ENCODE results near the gene NME9. TPM values are rescaled to one million over a fixed set of nuclear protein-coding genes. Genes with fewer than 3 reads are reported as not detected.
A peak's percentile ranks its signal among the peaks of the same experiment; 100 is the strongest.

NME9 gene
- total and polyA plus RNA-seq, 8 donors, result 0.13 to 0.55 TPM; not detected in 6

GRCh38 chr3:138338244-138338643 lies 8.6 kb upstream of the NME9 start:
- 42 to 66% (median 64%) methylated on average over 5 of the region's 5 CpGs for WGBS, 5 donors
- Histone ChIP-seq H3K27me3 (no peaks in the 10 kb centered on the region), H3K27ac (no peak overlapping the region), H3K4me3 (no peak overlapping the region), H3K36me3 (no peaks in the 10 kb centered on the region), H3K9me3 (no peaks in the 10 kb centered on the region), H3K4me1 (no peaks in the 10 kb centered on the region)
- TF ChIP-seq, protein P1, sequence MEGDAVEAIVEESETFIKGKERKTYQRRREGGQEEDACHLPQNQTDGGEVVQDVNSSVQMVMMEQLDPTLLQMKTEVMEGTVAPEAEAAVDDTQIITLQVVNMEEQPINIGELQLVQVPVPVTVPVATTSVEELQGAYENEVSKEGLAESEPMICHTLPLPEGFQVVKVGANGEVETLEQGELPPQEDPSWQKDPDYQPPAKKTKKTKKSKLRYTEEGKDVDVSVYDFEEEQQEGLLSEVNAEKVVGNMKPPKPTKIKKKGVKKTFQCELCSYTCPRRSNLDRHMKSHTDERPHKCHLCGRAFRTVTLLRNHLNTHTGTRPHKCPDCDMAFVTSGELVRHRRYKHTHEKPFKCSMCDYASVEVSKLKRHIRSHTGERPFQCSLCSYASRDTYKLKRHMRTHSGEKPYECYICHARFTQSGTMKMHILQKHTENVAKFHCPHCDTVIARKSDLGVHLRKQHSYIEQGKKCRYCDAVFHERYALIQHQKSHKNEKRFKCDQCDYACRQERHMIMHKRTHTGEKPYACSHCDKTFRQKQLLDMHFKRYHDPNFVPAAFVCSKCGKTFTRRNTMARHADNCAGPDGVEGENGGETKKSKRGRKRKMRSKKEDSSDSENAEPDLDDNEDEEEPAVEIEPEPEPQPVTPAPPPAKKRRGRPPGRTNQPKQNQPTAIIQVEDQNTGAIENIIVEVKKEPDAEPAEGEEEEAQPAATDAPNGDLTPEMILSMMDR (IDR thresholded peaks at IDR 0.05), result no peak
- no peak for TF ChIP-seq POLR2A (IDR thresholded peaks at IDR 0.05)
- no peak for TF ChIP-seq EP300 (IDR thresholded peaks at IDR 0.05)
- no peak for DNase-seq
- intact Hi-C loops (cut with DNase I; ENCODE audit: low total_unique reads), result no loop called here

DNA sequence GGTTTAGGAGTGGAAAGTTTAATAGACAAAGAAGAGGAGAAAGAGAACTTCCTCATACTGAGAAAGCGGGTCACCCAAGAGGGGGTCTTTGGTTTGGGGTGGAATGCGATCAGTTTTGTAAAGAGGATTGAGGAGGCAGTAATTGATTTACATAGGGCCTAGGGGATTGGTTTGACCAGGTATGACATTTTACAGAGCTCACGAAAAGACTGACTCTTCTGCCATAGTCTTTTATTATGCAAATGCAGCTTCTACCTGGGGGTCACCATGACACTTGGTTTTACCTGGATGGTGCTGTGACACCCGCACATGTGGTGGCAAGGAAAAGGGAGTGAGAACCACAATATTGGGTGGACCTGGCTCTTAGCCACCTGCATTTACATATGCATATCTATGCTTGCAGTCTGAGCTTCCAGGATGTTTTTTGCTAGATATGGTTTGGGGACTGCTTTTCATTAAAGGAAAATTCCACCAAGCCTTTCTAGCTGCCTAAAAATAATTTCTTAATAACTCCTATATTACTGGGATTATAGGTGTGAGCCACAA lies 6.9 kb upstream of the NME9 start:
- TF ChIP-seq POLR2AphosphoS5 (IDR thresholded peaks at IDR 0.05), result no peak
- TF ChIP-seq, protein P1 (IDR thresholded peaks at IDR 0.05), result no peak
- no peak for TF ChIP-seq POLR2A (IDR thresholded peaks at IDR 0.05)
- no peak for TF ChIP-seq EP300 (IDR thresholded peaks at IDR 0.05)
- Histone ChIP-seq H3K4me3 (no peak overlapping the region), H3K4me1 (no peaks in the 10 kb centered on the region), H3K9me3 (no peaks in the 10 kb centered on the region), H3K27me3 (no peaks in the 10 kb centered on the region), H3K27ac (no peak overlapping the region), H3K36me3 (no peaks in the 10 kb centered on the region)
- 85 to 90% (median 88%) methylated on average over 4 of the region's 4 CpGs for WGBS, 5 donors
- intact Hi-C loops (cut with DNase I; ENCODE audit: low total_unique reads), result no loop called here
- no peak for DNase-seq

GRCh38 chr3:138334608-138335007 lies 5.0 kb upstream of the NME9 start:
- H3K36me3 ChIP-seq, result no peaks in the 10 kb centered on the region
- no peak for DNase-seq
- H3K4me1 ChIP-seq, result peaks cover 0 to 6% (median 5%) of the 10 kb centered on the region in 4 donors
- no peak overlapping the region for H3K27ac ChIP-seq
- no peaks in the 10 kb centered on the region for H3K27me3 ChIP-seq
- no peaks in the 10 kb centered on the region for H3K9me3 ChIP-seq
- intact Hi-C loops (cut with DNase I; ENCODE audit: low total_unique reads), result no loop called here
- H3K4me3 ChIP-seq, result no peak overlapping the region
- 49 to 74% (median 56%) methylated on average over 4 of the region's 4 CpGs for WGBS, 5 donors
- TF ChIP-seq, protein P1 (IDR thresholded peaks at IDR 0.05), result no peak
- TF ChIP-seq EP300 (IDR thresholded peaks at IDR 0.05) (no peak), POLR2AphosphoS5 (IDR thresholded peaks at IDR 0.05) (no peak), POLR2A (IDR thresholded peaks at IDR 0.05) (no peak)

GRCh38 chr3:138332472-138333073 lies 2.9 kb upstream of the NME9 start:
- H3K27me3 ChIP-seq, result no peaks in the 10 kb centered on the region
- H3K36me3 ChIP-seq, result no peaks in the 10 kb centered on the region
- no peak overlapping the region for H3K27ac ChIP-seq
- H3K9me3 ChIP-seq, result no peaks in the 10 kb centered on the region
- DNase-seq, result peak in 1 of 2 donors; percentile 30
- WGBS, 5 donors, result 23 to 43% (median 26%) methylated on average over 4 of the region's 4 CpGs
- intact Hi-C loops (cut with DNase I; ENCODE audit: low total_unique reads), result no loop called here
- peaks cover 5 to 18% (median 17%) of the 10 kb centered on the region in 4 donors for H3K4me1 ChIP-seq
- H3K4me3 ChIP-seq, result no peak overlapping the region
- no peak for TF ChIP-seq POLR2AphosphoS5 (IDR thresholded peaks at IDR 0.05)
- TF ChIP-seq, protein P1 (IDR thresholded peaks at IDR 0.05), result peak in 5 of 7 experiments; percentile 27 to 54 (median 40)

Data from stomach (tissue), 9 donors.